T-cell (primary cell): Measurements from ENCODE around the gene TSR2. TPM values are rescaled to one million over a fixed set of nuclear protein-coding genes. Genes with fewer than 3 reads are reported as not detected.

ENCODE experiments used
- total RNA-seq, 35 experiments: library from RNA in 6 of 35; stranded (reverse) in 6 of 35; fragments of 120-200 nt in 1 of 35; gene quantifications; one replicate each; pipeline versions ENCODE4 v1.2.1 to v1.2.4 and lab custom pipeline; 2013 to 2026

The TSR2 gene
- total RNA-seq, 5 donors from 2014 or later (not counting 1 experiment from before 2014, with no cell fraction given): 39.5 to 42.3 (median 39.7) TPM

Other genes starting within 250 kb of the TSR2 start
- under 1 TPM; 0.29 to 0.68 (median 0.40) TPM for gene WNK3, start 82.4 kb upstream of the TSR2 start, total RNA-seq
- gene FGD1, start 55.8 kb downstream of the TSR2 start, total RNA-seq: under 1 TPM in 4 of 5 donors, not detected in 1; 0.08 to 0.13 (median 0.09) TPM
- 10 to 100 TPM; 42.5 to 47.1 (median 43.3) TPM for gene GNL3L, start 89.8 kb downstream of the TSR2 start, total RNA-seq